CD4-positive, alpha-beta T cell (primary cell): Measurements from ENCODE around the gene DLGAP4. TPM values are rescaled to one million over a fixed set of nuclear protein-coding genes. Genes with fewer than 3 reads are reported as not detected.

Source experiments
- ATAC-seq: fragments of 200-7000 bp; cut with Tn5 transposase; one replicate; pipeline ENCODE4 v1.10.0; 2022; ENCODE audit warnings: mild to moderate bottlenecking; ENCODE audit not compliant: poor library complexity
- CTCF ChIA-PET: fragments of 350-600 bp; sonication (Branson Sonifier 250); formaldehyde crosslinking; loops from one replicate; lab custom pipeline; 2021; ENCODE audit warnings: antibody characterized with exemption, inconsistent platforms; lab: Charles Lee
- POLR2A ChIA-PET: fragments of 350-600 bp; sonication (Branson Sonifier 250); formaldehyde crosslinking; loops from one replicate; lab custom pipeline; 2021; ENCODE audit warnings: antibody characterized with exemption, inconsistent platforms; lab: Charles Lee
- DNase-seq, 14 experiments: peaks; one replicate each; pipeline ENCODE4 v3.0.0-alpha.2; 2013 to 2020; ENCODE audit warnings: mixed read lengths in 2 of 14
- H3K27ac ChIP-seq, 2 donors: one replicate each; pipeline versions ENCODE4 v1.5.1 to v1.7.0; 2013; ENCODE audit warnings: low read length in 2 of 2, low read depth in 1 of 2, mild to moderate bottlenecking in 1 of 2
- H3K27me3 ChIP-seq, 2 experiments: 1 replicate in 1 of 2; 2 replicates in 1 of 2; pipeline versions ENCODE4 v1.6.1 to v1.7.0; 2013; ENCODE audit warnings: low read length in 2 of 2, control low read depth in 1 of 2, mild to moderate bottlenecking in 1 of 2, moderate library complexity in 1 of 2; ENCODE audit not compliant: insufficient read depth in 2 of 2, control insufficient read depth in 1 of 2
- H3K36me3 ChIP-seq: one replicate; pipeline ENCODE4 v1.6.1; 2013; ENCODE audit warnings: low read length, control low read depth; ENCODE audit not compliant: insufficient read depth
- H3K4me1 ChIP-seq: one replicate; pipeline ENCODE4 v1.6.1; 2013; ENCODE audit warnings: low read length, control low read depth; ENCODE audit not compliant: insufficient read depth
- H3K4me3 ChIP-seq: one replicate; pipeline ENCODE4 v1.5.1; 2013; ENCODE audit warnings: mild to moderate bottlenecking, low read length, moderate library complexity
- H3K9me3 ChIP-seq, 2 experiments: 1 replicate in 1 of 2; 2 replicates in 1 of 2; pipeline versions ENCODE4 v1.6.1 to v1.7.0; 2013; ENCODE audit warnings: low read length in 2 of 2, mild to moderate bottlenecking in 2 of 2, control low read depth in 1 of 2, moderate library complexity in 1 of 2; ENCODE audit not compliant: control insufficient read depth in 1 of 2, insufficient read depth in 1 of 2
- H3K27ac Mint-ChIP-seq: one replicate; pipeline ENCODE4 v1.8.0; 2020; ENCODE audit warnings: mixed read lengths
- H3K27me3 Mint-ChIP-seq: one replicate; pipeline ENCODE4 v1.8.0; 2021; ENCODE audit warnings: mixed read lengths
- H3K36me3 Mint-ChIP-seq: one replicate; pipeline ENCODE4 v1.8.0; 2021; ENCODE audit warnings: low read depth, mixed read lengths
- H3K4me1 Mint-ChIP-seq: one replicate; pipeline ENCODE4 v1.8.0; 2021; ENCODE audit warnings: low read depth, mixed read lengths
- H3K4me3 Mint-ChIP-seq: one replicate; pipeline ENCODE4 v1.8.0; 2020; ENCODE audit warnings: mild to moderate bottlenecking, mixed read lengths
- H3K9me3 Mint-ChIP-seq: one replicate; pipeline ENCODE4 v1.8.0; 2020; ENCODE audit warnings: mixed read lengths
- intact Hi-C, 2 experiments: fragments of 100-400 bp; cut with DNase I in 1 of 2; cut with micrococcal nuclease in 1 of 2; formaldehyde crosslinking; loops; one replicate each; pipeline versions ENCODE4 v1.15.1 to v1.9.0; 2023 to 2025; cut with DNase I, micrococcal nuclease
- total RNA-seq, 174 experiments: library from RNA in 2 of 174; stranded (reverse) in 2 of 174; gene quantifications; one replicate each; pipeline ENCODE4 v1.2.3 and lab custom pipeline; 2021 to 2026
- TF ChIP-seq, protein P1 (sequence below): fragments of 200-600 bp; IDR thresholded peaks from one replicate; pipeline ENCODE4 v1.8.0; 2022; ENCODE audit warnings: antibody characterized with exemption, mild to moderate bottlenecking

DLGAP4 gene
- total RNA-seq, 2 experiments from 2014 or later, result 16.0 to 16.1 TPM

DNA sequence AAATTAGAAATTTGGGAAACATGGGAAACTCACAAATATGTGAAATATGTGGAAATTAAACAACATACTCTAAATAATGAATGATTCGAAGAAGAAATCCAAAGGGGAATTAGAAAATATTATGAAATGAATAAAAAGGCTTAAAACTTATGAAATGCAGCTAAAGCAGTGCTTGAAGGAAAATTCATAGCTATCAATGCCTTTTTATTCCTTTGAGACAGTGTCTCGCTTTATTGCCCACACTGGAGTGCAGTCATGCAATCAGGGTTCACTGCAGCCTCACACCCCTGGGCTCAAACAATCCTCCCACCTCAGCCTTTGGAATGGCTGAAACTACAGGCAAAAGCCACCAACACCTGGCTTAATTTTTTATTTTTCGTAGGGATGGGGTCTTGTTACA lies 259.4 kb downstream of the DLGAP4 start:
- Mint-ChIP-seq H3K4me3 (no peak overlapping the region), H3K9me3 (peaks cover 3% of the 10 kb centered on the region), H3K27ac (no peak overlapping the region), H3K4me1 (no peaks in the 10 kb centered on the region), H3K36me3 (no peaks in the 10 kb centered on the region), H3K27me3 (no peaks in the 10 kb centered on the region)
- TF ChIP-seq, protein P1, sequence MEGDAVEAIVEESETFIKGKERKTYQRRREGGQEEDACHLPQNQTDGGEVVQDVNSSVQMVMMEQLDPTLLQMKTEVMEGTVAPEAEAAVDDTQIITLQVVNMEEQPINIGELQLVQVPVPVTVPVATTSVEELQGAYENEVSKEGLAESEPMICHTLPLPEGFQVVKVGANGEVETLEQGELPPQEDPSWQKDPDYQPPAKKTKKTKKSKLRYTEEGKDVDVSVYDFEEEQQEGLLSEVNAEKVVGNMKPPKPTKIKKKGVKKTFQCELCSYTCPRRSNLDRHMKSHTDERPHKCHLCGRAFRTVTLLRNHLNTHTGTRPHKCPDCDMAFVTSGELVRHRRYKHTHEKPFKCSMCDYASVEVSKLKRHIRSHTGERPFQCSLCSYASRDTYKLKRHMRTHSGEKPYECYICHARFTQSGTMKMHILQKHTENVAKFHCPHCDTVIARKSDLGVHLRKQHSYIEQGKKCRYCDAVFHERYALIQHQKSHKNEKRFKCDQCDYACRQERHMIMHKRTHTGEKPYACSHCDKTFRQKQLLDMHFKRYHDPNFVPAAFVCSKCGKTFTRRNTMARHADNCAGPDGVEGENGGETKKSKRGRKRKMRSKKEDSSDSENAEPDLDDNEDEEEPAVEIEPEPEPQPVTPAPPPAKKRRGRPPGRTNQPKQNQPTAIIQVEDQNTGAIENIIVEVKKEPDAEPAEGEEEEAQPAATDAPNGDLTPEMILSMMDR, result no peak
- Histone ChIP-seq H3K4me1 (peaks cover 2% of the 10 kb centered on the region), H3K9me3 (peaks cover 5 to 16% of the 10 kb centered on the region in 2 experiments), H3K27me3 (no peaks in the 10 kb centered on the region), H3K4me3 (no peak overlapping the region), H3K36me3 (no peaks in the 10 kb centered on the region), H3K27ac (no peak overlapping the region)
- no peak for DNase-seq
- ATAC-seq, result no peak
- ChIA-PET POLR2A (interaction anchor here (0.8 kb wide), 1 partner anchor 9 kb away, joined by 3 read pairs; no protein-coding TSS in a partner anchor), CTCF (no interaction called here)
- intact Hi-C loops, result no loop called here

DNA sequence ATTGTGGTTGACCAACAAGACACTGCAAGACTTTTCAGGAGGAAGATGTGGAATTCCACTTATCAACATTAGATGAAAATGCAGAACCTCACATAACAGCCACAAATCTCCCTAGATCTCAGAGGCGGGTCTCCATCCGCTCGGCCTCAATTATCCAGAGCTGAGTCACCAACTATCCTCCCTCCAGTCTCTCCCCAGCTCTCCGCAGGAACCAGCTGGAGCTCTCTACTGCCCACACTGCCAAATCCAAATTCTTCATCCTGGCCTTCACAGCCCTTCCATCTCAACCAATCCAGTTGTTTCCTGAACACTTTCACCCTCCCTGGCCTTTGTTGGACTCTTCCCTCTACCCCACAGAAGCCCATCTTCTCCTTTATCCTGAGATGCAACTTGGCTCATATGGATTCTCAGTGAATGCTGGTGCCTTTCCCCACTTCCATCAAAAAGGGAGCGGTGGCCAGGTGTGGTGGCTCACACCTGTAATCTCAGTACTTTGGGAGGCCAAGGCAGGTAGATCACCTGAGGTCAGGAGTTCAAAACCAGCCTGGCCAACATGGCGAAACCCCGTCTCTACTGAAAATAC lies 263.8 kb downstream of the DLGAP4 start:
- no peak for DNase-seq
- Mint-ChIP-seq H3K36me3 (peaks cover 8% of the 10 kb centered on the region), H3K9me3 (peaks cover under 1% of the 10 kb centered on the region), H3K4me3 (no peak overlapping the region), H3K27me3 (no peaks in the 10 kb centered on the region), H3K27ac (peak overlapping the region; percentile 97), H3K4me1 (peaks cover 23% of the 10 kb centered on the region)
- intact Hi-C loops, result loop anchor here (5.0 kb wide), 1 partner anchor 108 kb away; no protein-coding TSS in a partner anchor
- POLR2A ChIA-PET, result interaction anchor here (1.3 to 1.6 kb wide), 2 partner anchors 36 to 176 kb away, joined by 3 to 7 read pairs; partner anchors contain the start of genes NDRG3 and RAB5IF
- CTCF ChIA-PET, result interaction anchor here (0.6 kb wide), 1 partner anchor 50 kb away, joined by 3 read pairs; no protein-coding TSS in a partner anchor
- Histone ChIP-seq H3K36me3 (no peaks in the 10 kb centered on the region), H3K4me3 (no peak overlapping the region), H3K4me1 (peaks cover 23% of the 10 kb centered on the region), H3K27ac (no peak overlapping the region), H3K9me3 (peaks cover 5 to 12% of the 10 kb centered on the region in 2 experiments), H3K27me3 (no peaks in the 10 kb centered on the region)
- no peak for ATAC-seq
- TF ChIP-seq, protein P1, result no peak

DNA sequence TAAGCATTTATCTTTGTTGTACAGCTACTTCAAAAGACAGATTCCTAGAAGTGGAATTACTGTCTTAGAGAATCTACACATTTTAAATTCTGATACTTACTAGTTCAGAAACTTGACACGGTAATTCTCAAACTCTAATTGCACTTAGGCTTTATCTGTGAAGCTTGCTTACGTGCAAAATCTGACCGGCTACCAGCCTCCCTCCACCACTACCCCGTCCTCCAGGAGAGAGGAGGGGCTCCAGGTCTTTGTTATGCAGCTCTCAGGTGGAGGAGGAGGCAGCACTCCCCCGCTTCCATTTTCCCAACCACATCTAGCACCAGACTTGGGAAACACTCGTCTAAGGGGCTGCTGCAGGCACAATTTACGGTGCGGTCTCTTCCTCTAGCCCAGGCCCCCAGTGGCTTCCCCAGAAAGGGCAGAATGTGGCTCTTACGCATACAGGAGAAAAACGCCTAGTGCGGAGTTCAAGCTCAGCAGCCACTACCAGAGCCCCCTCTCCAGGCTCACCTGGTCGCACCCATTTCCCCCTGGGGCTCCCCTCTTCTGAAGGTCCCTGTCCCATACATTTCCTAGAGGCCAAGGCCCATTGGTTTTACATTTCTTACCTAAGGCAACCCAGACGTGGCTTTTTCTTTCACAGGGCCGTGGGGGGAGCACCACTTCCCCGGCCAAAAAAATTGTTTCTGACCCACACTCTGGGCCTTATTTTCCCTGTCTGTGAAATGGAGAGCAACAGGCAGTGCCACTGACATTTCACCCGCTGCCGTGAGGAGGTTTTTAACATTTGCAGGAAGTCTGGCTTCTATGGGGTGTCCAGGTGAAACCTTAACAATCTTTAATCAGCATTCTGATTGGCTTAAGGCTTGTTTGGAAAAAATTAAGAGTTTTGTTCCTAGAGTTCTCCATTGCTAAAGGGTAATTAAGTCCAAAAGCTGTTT lies 265.7 kb downstream of the DLGAP4 start:
- H3K9me3 Mint-ChIP-seq, result no peaks in the 10 kb centered on the region
- intact Hi-C loops, result loop anchor here (1.0 to 5.0 kb wide), 4 partner anchors 15 to 110 kb away; no protein-coding TSS in a partner anchor
- ATAC-seq, result no peak

More for the DNA sequence above, 265.7 kb downstream of the DLGAP4 start:
- H3K27me3 Mint-ChIP-seq, result no peaks in the 10 kb centered on the region
- Histone ChIP-seq H3K4me3 (no peak overlapping the region), H3K4me1 (peaks cover 40% of the 10 kb centered on the region), H3K9me3 (no peaks in the 10 kb centered on the region), H3K27me3 (no peaks in the 10 kb centered on the region), H3K27ac (peak overlapping the region; percentile 94 to 96), H3K36me3 (no peaks in the 10 kb centered on the region)
- DNase-seq, result peak in 3 of 14 experiments; percentile 14 to 44 (median 35)
- TF ChIP-seq, protein P1, result no peak
- H3K36me3 Mint-ChIP-seq, result peaks cover 21% of the 10 kb centered on the region
- peak overlapping the region; percentile 97 for H3K27ac Mint-ChIP-seq
- peaks cover 40% of the 10 kb centered on the region for H3K4me1 Mint-ChIP-seq
- ChIA-PET CTCF (interaction anchor here (0.7 to 8.5 kb wide), 5 partner anchors 14 to 825 kb away, joined by 3 to 57 read pairs (median 4); partner anchors contain the start of genes DSN1 and RAB5IF), POLR2A (interaction anchor here (0.6 to 8.2 kb wide), 9 partner anchors 10 to 174 kb away, joined by 3 to 121 read pairs (median 5); partner anchors contain the start of genes RAB5IF and SLA2)
- H3K4me3 Mint-ChIP-seq, result peak overlapping the region; percentile 95
